Activated CD8-positive, alpha-beta memory T cell treated with anti-CD3 and anti-CD28 coated beads for 36 hours (primary cell): ENCODE measurements around the gene VARS1. TPM values are rescaled to one million over a fixed set of nuclear protein-coding genes. Genes with fewer than 3 reads are reported as not detected.
"Not testable (repeated sequence)": the region's sequence is repeated elsewhere in the genome, so short reads cannot be mapped to it uniquely, and the experiment has no call there.

ENCODE experiments used
- CTCF ChIA-PET: fragments of 350-600 bp; sonication (Branson Sonifier 250); formaldehyde crosslinking; loops from one replicate; lab custom pipeline; 2021; ENCODE audit warnings: antibody characterized with exemption; lab: Charles Lee
- POLR2A ChIA-PET: fragments of 350-600 bp; sonication (Branson Sonifier 250); formaldehyde crosslinking; loops from one replicate; lab custom pipeline; 2021; ENCODE audit warnings: antibody characterized with exemption; lab: Charles Lee
- total RNA-seq, 2 experiments: library from RNA; stranded (reverse); gene quantifications; one replicate each; pipeline ENCODE4 v1.2.3, GENCODE V29; 2021

The VARS1 gene
- total RNA-seq, 2 experiments from 2014 or later, result 190 to 191 TPM

GRCh38 chr6:31827286-31828079 lies 31.9 kb upstream of the VARS1 start, which contains the start of gene HSPA1B:
Gene HSPA1B (plus strand): TSS chr6:31827738. CDS start chr6:31827951, 213 bp downstream.
- POLR2A ChIA-PET, result interaction anchor here (0.6 to 2.6 kb wide), 14 partner anchors 13 to 330 kb away, joined by 3 to 12 read pairs (median 3); partner anchors contain the start of genes ABHD16A, BAG6, HSPA1A and HSPA1L
- CTCF ChIA-PET, result interaction anchor here (0.9 to 2.1 kb wide), 9 partner anchors 10 to 124 kb away, joined by 3 to 8 read pairs (median 4); partner anchors contain the start of genes ABHD16A, DDAH2, HSPA1A and HSPA1L

GRCh38 chr6:31826793-31827285 lies 31.3 kb upstream of the VARS1 start:
- ChIA-PET POLR2A (interaction anchor here (0.6 to 2.6 kb wide), 11 partner anchors 12 to 267 kb away, joined by 3 to 12 read pairs (median 3); partner anchors contain the start of genes ABHD16A, BAG6, HSPA1A and HSPA1L), CTCF (interaction anchor here (0.9 to 2.1 kb wide), 7 partner anchors 9 to 97 kb away, joined by 3 to 8 read pairs (median 4); partner anchors contain the start of genes DDAH2, HSPA1A, HSPA1L and LSM2)

DNA sequence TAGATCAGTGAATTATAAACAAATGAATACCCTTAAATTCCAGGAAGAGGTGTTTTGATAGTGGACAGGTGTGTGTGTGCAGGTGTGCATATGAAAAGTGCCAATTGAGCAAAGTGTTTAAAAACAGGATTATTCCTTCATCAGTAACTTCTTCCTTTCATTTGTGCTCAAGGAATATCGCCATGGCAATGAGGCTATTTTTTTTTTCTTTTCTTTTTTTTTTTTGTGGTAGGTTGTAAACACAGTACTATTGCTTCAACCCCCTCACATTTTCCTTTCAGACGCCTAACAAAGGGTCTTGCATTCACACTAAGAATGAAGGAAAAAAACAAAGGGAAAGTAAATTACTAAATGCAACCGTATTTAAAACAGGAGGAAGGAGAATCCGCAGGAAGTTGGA lies 30.0 kb upstream of the VARS1 start:
- ChIA-PET CTCF (no interaction called here), POLR2A (interaction anchor here (1.2 to 2.6 kb wide), 2 partner anchors 11 to 85 kb away, joined by 7 to 12 read pairs; partner anchors contain the start of genes HSPA1A, HSPA1L and MSH5)

DNA sequence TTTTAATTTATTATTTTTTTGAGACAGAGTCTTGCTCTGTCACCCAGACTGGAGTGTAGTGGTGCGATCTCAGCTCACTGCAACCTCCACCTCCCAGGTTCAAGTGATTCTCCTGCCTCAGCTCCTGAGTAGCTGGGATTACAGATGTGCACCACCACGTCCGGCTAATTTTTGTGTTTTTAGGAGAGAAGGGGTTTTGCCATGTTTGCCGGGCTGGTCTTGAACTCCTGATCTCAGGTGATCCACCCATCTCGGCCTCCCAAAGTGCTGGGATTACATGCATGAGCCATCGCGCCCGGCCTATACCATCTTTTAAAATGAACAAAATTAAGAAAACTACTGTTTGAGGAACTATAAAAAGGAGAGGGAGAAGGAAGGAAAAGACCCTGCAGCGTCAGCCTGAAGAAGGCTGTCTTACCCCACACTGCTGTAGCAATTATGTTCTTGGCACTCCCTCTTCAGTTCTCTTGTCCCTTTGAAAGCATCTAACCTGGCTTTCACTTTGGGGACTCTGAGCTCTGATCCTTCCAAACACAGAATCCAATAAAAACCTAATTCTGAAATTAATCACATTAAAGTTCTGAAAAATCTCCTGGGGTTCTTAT lies 28.1 kb upstream of the VARS1 start:
- POLR2A ChIA-PET, result interaction anchor here (2.4 kb wide), 1 partner anchor 11 kb away, joined by 10 read pairs; no protein-coding TSS in a partner anchor
- CTCF ChIA-PET, result interaction anchor here (2.2 kb wide), 1 partner anchor 7 kb away, joined by 9 read pairs; no protein-coding TSS in a partner anchor

GRCh38 chr6:31822036-31822821 lies 26.7 kb upstream of the VARS1 start:
- CTCF ChIA-PET, result interaction anchor here (1.0 to 2.2 kb wide), 6 partner anchors 8 to 164 kb away, joined by 3 to 9 read pairs (median 4); partner anchors contain the start of gene LSM2
- POLR2A ChIA-PET, result interaction anchor here (1.4 to 2.4 kb wide), 2 partner anchors 9 to 10 kb away, joined by 3 to 10 read pairs; no protein-coding TSS in a partner anchor

- ChIA-PET CTCF (interaction anchor here (1.8 to 2.2 kb wide), 3 partner anchors 9 to 10 kb away, joined by 4 to 9 read pairs (median 5); no protein-coding TSS in a partner anchor), POLR2A (interaction anchor here (1.4 to 2.4 kb wide), 2 partner anchors 8 to 11 kb away, joined by 3 to 10 read pairs; no protein-coding TSS in a partner anchor)
Measured at GRCh38 chr6:31821301-31822035, 25.9 kb upstream of the VARS1 start.

DNA sequence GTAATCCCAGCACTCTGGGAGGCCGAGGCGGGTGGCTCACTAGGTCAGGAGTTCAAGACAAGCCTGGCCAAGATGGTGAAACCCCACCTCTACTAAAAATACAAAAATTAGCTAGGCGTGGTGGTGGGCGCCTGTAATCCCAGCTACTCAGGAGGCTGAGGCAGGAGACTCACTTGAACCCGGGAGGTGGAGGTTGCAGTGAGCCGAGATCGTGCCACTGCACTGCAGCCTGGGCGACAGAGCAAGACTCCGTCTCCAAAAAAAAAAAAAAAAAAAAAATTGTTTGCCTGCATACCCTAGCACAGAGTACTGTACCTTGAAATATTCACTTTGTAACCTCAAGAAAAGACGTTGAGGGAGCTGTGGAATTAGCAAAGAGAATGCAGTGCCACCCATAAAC lies 24.8 kb upstream of the VARS1 start:
- POLR2A ChIA-PET, result not testable (repeated sequence)
- CTCF ChIA-PET, result interaction anchor here (0.7 to 1.0 kb wide), 2 partner anchors 181 to 240 kb away, joined by 3 to 5 read pairs; no protein-coding TSS in a partner anchor

- ChIA-PET CTCF (interaction anchor here (0.7 to 1.0 kb wide), 3 partner anchors 95 to 240 kb away, joined by 3 to 5 read pairs (median 3); no protein-coding TSS in a partner anchor), POLR2A (no interaction called here)
Measured at GRCh38 chr6:31819871-31820299, 24.3 kb upstream of the VARS1 start.

GRCh38 chr6:31817929-31818511 lies 22.5 kb upstream of the VARS1 start:
- ChIA-PET POLR2A (interaction anchor here (0.6 to 1.4 kb wide), 4 partner anchors 9 to 166 kb away, joined by 3 to 4 read pairs (median 4); partner anchors contain the start of genes BAG6 and LSM2), CTCF (interaction anchor here (1.0 to 1.7 kb wide), 2 partner anchors 10 to 20 kb away, joined by 3 to 6 read pairs; partner anchors contain the start of gene HSPA1B)

DNA sequence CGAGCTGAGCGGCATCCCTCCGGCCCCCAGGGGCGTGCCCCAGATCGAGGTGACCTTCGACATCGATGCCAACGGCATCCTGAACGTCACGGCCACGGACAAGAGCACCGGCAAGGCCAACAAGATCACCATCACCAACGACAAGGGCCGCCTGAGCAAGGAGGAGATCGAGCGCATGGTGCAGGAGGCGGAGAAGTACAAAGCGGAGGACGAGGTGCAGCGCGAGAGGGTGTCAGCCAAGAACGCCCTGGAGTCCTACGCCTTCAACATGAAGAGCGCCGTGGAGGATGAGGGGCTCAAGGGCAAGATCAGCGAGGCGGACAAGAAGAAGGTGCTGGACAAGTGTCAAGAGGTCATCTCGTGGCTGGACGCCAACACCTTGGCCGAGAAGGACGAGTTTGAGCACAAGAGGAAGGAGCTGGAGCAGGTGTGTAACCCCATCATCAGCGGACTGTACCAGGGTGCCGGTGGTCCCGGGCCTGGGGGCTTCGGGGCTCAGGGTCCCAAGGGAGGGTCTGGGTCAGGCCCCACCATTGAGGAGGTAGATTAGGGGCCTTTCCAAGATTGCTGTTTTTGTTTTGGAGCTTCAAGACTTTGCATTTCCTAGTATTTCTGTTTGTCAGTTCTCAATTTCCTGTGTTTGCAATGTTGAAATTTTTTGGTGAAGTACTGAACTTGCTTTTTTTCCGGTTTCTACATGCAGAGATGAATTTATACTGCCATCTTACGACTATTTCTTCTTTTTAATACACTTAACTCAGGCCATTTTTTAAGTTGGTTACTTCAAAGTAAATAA lies 21.8 kb upstream of the VARS1 start:
- ChIA-PET CTCF (interaction anchor here (1.0 to 1.7 kb wide), 2 partner anchors 10 to 20 kb away, joined by 3 to 6 read pairs; partner anchors contain the start of gene HSPA1B), POLR2A (interaction anchor here (0.6 to 1.4 kb wide), 3 partner anchors 9 to 165 kb away, joined by 3 to 4 read pairs (median 3); partner anchors contain the start of genes BAG6 and LSM2)

DNA sequence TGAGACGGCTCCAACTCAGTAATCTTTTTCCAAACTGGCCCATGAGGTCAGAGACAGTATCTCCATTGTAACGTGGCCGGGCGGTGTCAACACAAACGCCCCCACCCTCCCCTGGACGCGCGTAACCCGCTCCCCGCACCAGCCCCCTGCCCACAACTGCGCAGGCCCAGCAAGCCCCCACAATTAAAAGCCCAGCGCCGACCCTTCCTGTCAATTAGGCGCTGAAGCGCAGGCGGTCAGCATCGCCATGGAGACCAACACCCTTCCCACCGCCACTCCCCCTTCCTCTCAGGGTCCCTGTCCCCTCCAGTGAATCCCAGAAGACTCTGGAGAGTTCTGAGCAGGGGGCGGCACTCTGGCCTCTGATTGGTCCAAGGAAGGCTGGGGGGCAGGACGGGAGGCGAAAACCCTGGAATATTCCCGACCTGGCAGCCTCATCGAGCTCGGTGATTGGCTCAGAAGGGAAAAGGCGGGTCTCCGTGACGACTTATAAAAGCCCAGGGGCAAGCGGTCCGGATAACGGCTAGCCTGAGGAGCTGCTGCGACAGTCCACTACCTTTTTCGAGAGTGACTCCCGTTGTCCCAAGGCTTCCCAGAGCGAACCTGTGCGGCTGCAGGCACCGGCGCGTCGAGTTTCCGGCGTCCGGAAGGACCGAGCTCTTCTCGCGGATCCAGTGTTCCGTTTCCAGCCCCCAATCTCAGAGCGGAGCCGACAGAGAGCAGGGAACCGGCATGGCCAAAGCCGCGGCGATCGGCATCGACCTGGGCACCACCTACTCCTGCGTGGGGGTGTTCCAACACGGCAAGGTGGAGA lies 19.7 kb upstream of the VARS1 start, which contains the start of the genes HSPA1A and HSPA1L:
Gene HSPA1A (plus strand): TSS at position 519 of the 814 bp plus-strand sequence. CDS start 214 bp downstream, at position 733.
Gene HSPA1L (minus strand): TSS at position 259 of the 814 bp plus-strand sequence. CDS start 3,311 bp downstream, outside the sequence.
- POLR2A ChIA-PET, result interaction anchor here (0.5 to 2.6 kb wide), 7 partner anchors 8 to 274 kb away, joined by 3 to 12 read pairs (median 4); partner anchors contain the start of genes DDAH2, HSPA1B and LSM2
- CTCF ChIA-PET, result interaction anchor here (0.7 to 1.9 kb wide), 4 partner anchors 10 to 19 kb away, joined by 3 to 7 read pairs (median 4); partner anchors contain the start of genes HSPA1B and VARS1

GRCh38 chr6:31814677-31815024 lies 19.1 kb upstream of the VARS1 start:
- ChIA-PET CTCF (interaction anchor here (1.6 to 2.1 kb wide), 3 partner anchors 9 to 19 kb away, joined by 4 to 8 read pairs (median 7); partner anchors contain the start of genes HSPA1B and VARS1), POLR2A (interaction anchor here (1.0 to 2.6 kb wide), 6 partner anchors 8 to 273 kb away, joined by 3 to 12 read pairs (median 4); partner anchors contain the start of genes DDAH2, HSPA1B and LSM2)

GRCh38 chr6:31813465-31813849 lies 17.9 kb upstream of the VARS1 start:
- ChIA-PET POLR2A (interaction anchor here (0.6 to 2.6 kb wide), 9 partner anchors 8 to 236 kb away, joined by 3 to 12 read pairs (median 4); partner anchors contain the start of gene HSPA1B), CTCF (interaction anchor here (1.2 to 2.1 kb wide), 2 partner anchors 9 to 13 kb away, joined by 5 to 8 read pairs; partner anchors contain the start of gene HSPA1B)

- POLR2A ChIA-PET, result interaction anchor here (0.6 to 2.4 kb wide), 2 partner anchors 11 to 15 kb away, joined by 3 to 10 read pairs; partner anchors contain the start of gene HSPA1B
Measured at GRCh38 chr6:31811645-31812044, 16.1 kb upstream of the VARS1 start.

More at GRCh38 chr6:31811645-31812044, 16.1 kb upstream of the VARS1 start:
- CTCF ChIA-PET, result interaction anchor here (1.2 kb wide), 1 partner anchor 10 kb away, joined by 4 read pairs; no protein-coding TSS in a partner anchor
